Suprapubic skin (tissue), 4 donors: ENCODE results near the gene ZSWIM4. TPM values are rescaled to one million over a fixed set of nuclear protein-coding genes. Genes with fewer than 3 reads are reported as not detected.

Experiments
- DNase-seq, 2 donors: peaks; one replicate each; pipeline ENCODE4 v3.0.0-alpha.2; 2019; ENCODE audit warnings: low spot score in 2 of 2
- H3K27ac ChIP-seq: fragments of 200-600 bp; sonication (generic); one replicate; pipeline ENCODE4 v1.5.1; 2019
- H3K27me3 ChIP-seq: fragments of 200-600 bp; sonication (generic); one replicate; pipeline ENCODE4 v1.5.1; 2019
- H3K36me3 ChIP-seq: fragments of 200-600 bp; sonication (generic); one replicate; pipeline ENCODE4 v1.5.1; 2019
- H3K4me1 ChIP-seq: fragments of 200-600 bp; sonication (generic); one replicate; pipeline ENCODE4 v1.5.1; 2019
- H3K4me3 ChIP-seq: fragments of 200-600 bp; sonication (generic); one replicate; pipeline ENCODE4 v1.5.1; 2019; ENCODE audit warnings: mild to moderate bottlenecking
- H3K9me3 ChIP-seq: fragments of 200-600 bp; sonication (generic); one replicate; pipeline ENCODE4 v1.5.1; 2019
- EP300 ChIP-seq: sonication (generic); formaldehyde crosslinking; IDR thresholded peaks from one replicate; pipeline ENCODE4 v1.6.1; 2017; ENCODE audit warnings: antibody characterized with exemption
- POLR2A ChIP-seq, 2 donors: fragments of 450-650 bp; IDR thresholded peaks; one replicate each; pipeline ENCODE4 v1.6.1; 2017; ENCODE audit warnings: antibody characterized with exemption in 2 of 2, mild to moderate bottlenecking in 2 of 2, moderate library complexity in 2 of 2
- POLR2AphosphoS5 ChIP-seq, 3 donors: sonication (generic); formaldehyde crosslinking; IDR thresholded peaks; one replicate each; pipeline ENCODE4 v1.6.1; 2017; ENCODE audit warnings: antibody characterized with exemption in 3 of 3
- WGBS: methylation state at CpG from one replicate; pipeline ENCODE4 v1.1.5; 2018; 5-methylcytosine and 5-hydroxymethylcytosine counted together
- total RNA-seq, 4 donors: library from RNA; depleted of rRNA; stranded (reverse); fragments of >200 nt; gene quantifications; one replicate each; pipeline ENCODE4 v1.1.0, GENCODE V29; 2016
- TF ChIP-seq, protein P1 (sequence below), 2 donors: fragments of 200-600 bp in 1 of 2; fragments of 450-650 bp in 1 of 2; sonication (generic) in 1 of 2; IDR thresholded peaks; one replicate each; pipeline ENCODE4 v1.5.1; 2016 to 2019; ENCODE audit warnings: antibody characterized with exemption in 2 of 2, mild to moderate bottlenecking in 1 of 2, moderate library complexity in 1 of 2

ZSWIM4 gene
- total RNA-seq, 4 donors from 2014 or later: 11.4 to 19.5 (median 16.3) TPM

DNA sequence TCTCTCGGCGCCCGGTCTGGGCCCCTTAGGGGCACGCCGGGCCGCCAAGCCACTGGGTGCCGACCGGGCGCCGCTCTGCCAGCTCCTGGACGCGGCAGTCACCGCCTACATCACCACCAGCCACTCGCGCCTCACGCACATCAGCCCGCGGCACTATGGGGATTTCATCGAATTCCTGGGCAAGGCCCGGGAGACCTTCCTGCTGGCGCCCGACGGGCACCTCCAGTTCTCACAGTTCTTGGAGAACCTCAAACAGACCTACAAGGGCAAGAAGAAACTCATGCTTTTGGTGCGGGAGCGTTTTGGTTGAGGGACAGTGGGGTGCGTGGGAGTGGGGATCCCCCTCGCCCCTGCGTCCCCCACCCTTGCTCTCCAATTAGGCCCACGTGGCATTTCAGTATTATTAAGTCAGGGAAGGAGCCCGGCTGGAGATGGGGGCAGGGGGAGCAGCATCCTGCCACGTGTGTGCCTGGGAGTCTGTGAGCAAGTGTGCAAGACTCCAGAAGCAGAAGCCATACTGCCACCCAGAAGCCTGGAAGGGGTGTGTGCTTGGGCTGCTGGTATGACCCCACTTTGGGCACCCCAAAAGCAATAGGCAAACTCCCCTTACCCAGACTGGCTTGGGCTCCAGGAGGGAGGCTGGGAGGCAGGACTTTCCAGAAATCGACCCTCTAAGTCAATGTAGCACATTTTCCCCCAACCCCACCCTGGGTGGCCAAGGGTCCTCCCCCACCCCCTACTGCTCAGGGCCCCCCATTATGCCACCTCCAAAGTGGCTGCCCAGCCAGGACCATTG is 35.7 kb downstream of the ZSWIM4 start:
- peaks cover 32% of the 10 kb centered on the region for H3K4me1 ChIP-seq
- no peaks in the 10 kb centered on the region for H3K27me3 ChIP-seq
- no peak overlapping the region for H3K27ac ChIP-seq
- TF ChIP-seq POLR2AphosphoS5 (IDR thresholded peaks at IDR 0.05): peak in 1 of 3 donors; percentile 8
- TF ChIP-seq, protein P1, sequence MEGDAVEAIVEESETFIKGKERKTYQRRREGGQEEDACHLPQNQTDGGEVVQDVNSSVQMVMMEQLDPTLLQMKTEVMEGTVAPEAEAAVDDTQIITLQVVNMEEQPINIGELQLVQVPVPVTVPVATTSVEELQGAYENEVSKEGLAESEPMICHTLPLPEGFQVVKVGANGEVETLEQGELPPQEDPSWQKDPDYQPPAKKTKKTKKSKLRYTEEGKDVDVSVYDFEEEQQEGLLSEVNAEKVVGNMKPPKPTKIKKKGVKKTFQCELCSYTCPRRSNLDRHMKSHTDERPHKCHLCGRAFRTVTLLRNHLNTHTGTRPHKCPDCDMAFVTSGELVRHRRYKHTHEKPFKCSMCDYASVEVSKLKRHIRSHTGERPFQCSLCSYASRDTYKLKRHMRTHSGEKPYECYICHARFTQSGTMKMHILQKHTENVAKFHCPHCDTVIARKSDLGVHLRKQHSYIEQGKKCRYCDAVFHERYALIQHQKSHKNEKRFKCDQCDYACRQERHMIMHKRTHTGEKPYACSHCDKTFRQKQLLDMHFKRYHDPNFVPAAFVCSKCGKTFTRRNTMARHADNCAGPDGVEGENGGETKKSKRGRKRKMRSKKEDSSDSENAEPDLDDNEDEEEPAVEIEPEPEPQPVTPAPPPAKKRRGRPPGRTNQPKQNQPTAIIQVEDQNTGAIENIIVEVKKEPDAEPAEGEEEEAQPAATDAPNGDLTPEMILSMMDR (IDR thresholded peaks at IDR 0.05): no peak
- DNase-seq: peak in 1 of 2 donors; percentile 72
- WGBS: 90% methylated on average over 27 of the region's 32 CpGs
- H3K4me3 ChIP-seq: no peak overlapping the region
- H3K36me3 ChIP-seq: peaks cover 38% of the 10 kb centered on the region
- no peaks in the 10 kb centered on the region for H3K9me3 ChIP-seq

DNA sequence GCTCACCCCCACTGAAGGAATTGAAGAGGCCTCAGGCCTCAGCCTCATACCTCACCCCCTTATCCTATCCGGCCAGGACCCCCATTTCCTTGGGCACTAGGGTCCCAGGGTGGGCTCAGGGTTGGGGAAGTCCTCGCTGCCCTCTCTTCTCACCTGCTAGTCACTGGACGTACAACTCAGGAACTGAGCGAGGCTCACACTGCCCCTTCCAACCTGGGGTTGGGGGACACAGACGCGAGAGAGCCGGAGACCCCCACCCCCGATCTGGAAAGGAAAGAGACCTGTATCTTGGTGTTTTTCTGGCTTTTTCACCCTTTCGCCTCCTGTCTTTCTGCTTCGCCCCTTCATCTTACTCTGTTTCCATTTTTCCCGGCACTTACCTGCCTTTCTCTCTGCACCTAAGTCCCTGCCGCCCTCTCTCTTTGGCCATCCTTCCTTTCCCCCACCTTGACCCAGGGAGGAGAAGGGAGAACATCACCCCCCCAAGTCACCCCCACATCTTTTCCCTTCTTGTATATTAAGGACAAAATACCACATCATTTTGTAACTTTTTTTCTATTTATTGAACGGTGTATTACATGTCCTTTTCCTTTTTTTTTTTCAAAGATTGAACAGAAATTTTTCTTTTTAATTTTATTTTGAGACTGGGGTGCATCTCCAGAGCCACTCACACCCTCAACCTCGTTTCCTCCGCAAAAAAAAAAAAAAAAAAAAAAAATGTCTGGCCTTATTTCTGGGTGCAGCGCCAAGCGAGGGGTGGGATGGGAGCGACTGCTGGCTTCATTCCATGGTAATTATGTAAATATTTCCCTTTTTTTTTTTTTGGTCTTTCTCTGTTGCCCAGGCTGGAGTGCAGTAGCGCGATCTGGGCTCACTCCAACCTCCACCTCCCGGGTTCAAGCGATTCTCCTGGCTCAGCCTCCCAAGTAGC is 36.6 kb downstream of the ZSWIM4 start:
- H3K9me3 ChIP-seq: no peaks in the 10 kb centered on the region
- TF ChIP-seq POLR2AphosphoS5 (IDR thresholded peaks at IDR 0.05) (no peak), EP300 (no peak), POLR2A (IDR thresholded peaks at IDR 0.05) (no peak)
- TF ChIP-seq, protein P1 (IDR thresholded peaks at IDR 0.05): no peak
- no peaks in the 10 kb centered on the region for H3K27me3 ChIP-seq
- DNase-seq: peak in 1 of 2 donors; percentile 75
- peaks cover 47% of the 10 kb centered on the region for H3K36me3 ChIP-seq
- H3K4me3 ChIP-seq: no peak overlapping the region
- no peak overlapping the region for H3K27ac ChIP-seq
- H3K4me1 ChIP-seq: peaks cover 41% of the 10 kb centered on the region
- 69% methylated on average over 22 of the region's 22 CpGs for WGBS

DNA sequence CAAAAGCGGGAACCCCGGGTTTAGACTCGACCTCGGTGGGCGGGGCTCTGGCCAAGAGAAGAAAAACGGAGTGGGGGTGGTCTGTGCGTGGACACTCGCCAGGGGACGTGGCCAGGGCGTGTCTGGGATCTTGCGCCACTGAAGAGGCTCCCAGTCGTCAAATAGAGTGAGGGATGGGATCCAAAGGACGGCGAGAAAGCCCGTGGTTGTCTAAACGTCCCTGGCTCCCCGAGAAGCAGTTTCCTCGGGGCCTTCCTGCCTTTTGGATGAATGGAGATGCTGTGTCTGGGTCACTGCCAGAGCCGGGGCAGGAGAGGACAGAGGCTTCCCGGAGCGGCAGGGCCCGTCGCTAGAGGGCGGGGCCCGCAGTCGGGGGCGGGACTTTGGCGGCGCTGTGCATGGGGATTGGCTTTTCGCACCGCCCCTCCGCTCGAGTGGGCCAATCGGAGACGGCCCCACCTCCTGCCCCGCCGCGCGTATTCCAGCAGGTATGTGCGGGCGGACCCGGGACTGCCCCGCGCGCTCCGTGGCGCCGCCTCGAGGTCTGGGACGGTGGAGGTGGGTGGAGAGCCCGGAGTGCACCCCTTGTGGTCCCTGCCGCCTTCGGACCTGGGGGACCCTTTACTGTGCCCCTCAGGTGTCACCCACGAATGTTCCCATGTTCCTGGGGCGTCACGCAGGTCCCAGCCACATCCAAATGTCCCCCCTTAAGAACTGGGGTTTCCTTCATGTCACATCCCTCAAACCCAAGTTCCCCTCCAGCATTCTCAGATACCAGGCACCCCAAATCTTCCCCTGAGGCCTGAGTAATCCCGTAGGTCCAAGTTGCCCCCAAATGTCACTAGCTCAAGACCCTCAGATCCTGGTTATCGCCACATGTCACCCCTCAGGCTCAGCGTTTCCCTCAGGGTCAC is 38.3 kb downstream of the ZSWIM4 start:
- Histone ChIP-seq H3K4me1 (peaks cover 59% of the 10 kb centered on the region), H3K4me3 (peak overlapping the region; percentile 24), H3K27ac (peak overlapping the region; percentile 100), H3K9me3 (no peaks in the 10 kb centered on the region), H3K27me3 (no peaks in the 10 kb centered on the region), H3K36me3 (peaks cover 43% of the 10 kb centered on the region)
- peak; percentile 98 to 99 for DNase-seq
- peak in 1 of 3 donors; percentile 41 for TF ChIP-seq POLR2AphosphoS5 (IDR thresholded peaks at IDR 0.05)
- no peak for TF ChIP-seq EP300
- no peak for TF ChIP-seq POLR2A (IDR thresholded peaks at IDR 0.05)
- TF ChIP-seq, protein P1 (IDR thresholded peaks at IDR 0.05): peak in 1 of 2 donors; percentile 43
- 11% methylated on average over 36 of the region's 59 CpGs for WGBS

DNA sequence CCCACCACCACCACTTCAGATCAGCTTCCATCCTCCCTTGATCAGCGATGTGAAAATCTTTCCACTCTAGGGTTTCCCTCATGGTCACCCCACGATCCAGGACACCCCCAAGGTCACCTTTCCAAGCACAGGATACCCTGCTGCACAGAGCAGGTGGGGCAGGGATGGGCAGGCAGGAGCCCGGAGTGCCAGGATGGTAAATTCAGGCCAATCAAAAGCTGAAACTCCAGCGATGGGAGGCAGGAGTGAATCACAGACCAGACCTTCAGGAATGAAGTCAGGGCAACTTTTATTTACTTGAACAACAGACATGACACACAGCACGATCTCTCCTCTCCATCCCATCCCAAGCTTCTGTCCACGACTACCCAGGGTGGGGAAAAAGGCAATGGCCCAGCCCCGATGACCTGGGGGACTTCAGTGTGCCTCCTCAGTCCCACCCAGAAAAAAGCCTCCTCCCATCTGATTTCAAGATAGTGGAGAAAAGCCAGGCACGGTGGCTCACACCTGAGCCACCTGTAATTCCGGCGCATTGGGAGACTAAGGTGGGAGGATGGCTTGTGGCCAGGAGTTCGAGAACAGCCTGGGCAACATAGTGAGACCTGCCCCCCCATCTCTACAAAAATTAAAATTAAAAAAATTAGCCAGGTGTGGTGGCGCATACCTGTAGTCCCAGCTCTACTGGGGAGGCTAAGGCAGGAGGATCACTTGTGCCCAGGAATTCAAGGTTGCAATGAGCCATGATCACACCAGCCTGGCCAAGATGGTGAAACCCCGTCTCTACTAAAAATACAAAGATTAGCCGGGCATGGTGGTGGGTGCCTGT is 39.2 kb downstream of the ZSWIM4 start:
- no peaks in the 10 kb centered on the region for H3K27me3 ChIP-seq
- H3K9me3 ChIP-seq: no peaks in the 10 kb centered on the region
- DNase-seq: no peak
- H3K4me3 ChIP-seq: peak overlapping the region; percentile 24
- TF ChIP-seq, protein P1 (IDR thresholded peaks at IDR 0.05): no peak
- no peak for TF ChIP-seq EP300
- no peak for TF ChIP-seq POLR2AphosphoS5 (IDR thresholded peaks at IDR 0.05)
- TF ChIP-seq POLR2A (IDR thresholded peaks at IDR 0.05): no peak
- peaks cover 43% of the 10 kb centered on the region for H3K36me3 ChIP-seq
- 53% methylated on average over 14 of the region's 14 CpGs for WGBS
- peak overlapping the region; percentile 100 for H3K27ac ChIP-seq
- peaks cover 66% of the 10 kb centered on the region for H3K4me1 ChIP-seq
